Measurements from ENCODE around the gene TOP3A.

GRCh38 chr17:18326039-18326438, 11.2 kb upstream of the TOP3A start:
- no peak for TF ChIP-seq CTCF (IDR thresholded peaks at IDR 0.05)
- no peak for TF ChIP-seq POLR2A (IDR thresholded peaks at IDR 0.05)
